ENCODE results near the gene SFRP5.

SFRP5 gene

GRCh38 chr10:97747573-97747972, 24.2 kb downstream of the SFRP5 start:
- ATAC-seq = no peak
- TF ChIP-seq ARNTL (CRISPR knock-in tag; IDR thresholded peaks at IDR 0.05; ENCODE audit: borderline replicate concordance, low read depth) (no peak), POU6F1 (CRISPR knock-in tag; IDR thresholded peaks at IDR 0.05; ENCODE audit: borderline replicate concordance, low read depth) (no peak), ZC3H10 (CRISPR knock-in tag; IDR thresholded peaks at IDR 0.05) (no peak), GLIS3 (CRISPR knock-in tag; IDR thresholded peaks at IDR 0.05) (no peak), ZNF565 (CRISPR knock-in tag; conservative IDR thresholded peaks at IDR 0.05; ENCODE audit: low read depth) (no peak), RARB (CRISPR knock-in tag; IDR thresholded peaks at IDR 0.05) (no peak), ZNF8 (CRISPR knock-in tag; IDR thresholded peaks at IDR 0.05) (no peak), OSR1 (CRISPR knock-in tag; IDR thresholded peaks at IDR 0.05) (no peak)

GRCh38 chr10:97744405-97745035, 27.3 kb downstream of the SFRP5 start:
- TF ChIP-seq TCF4 (CRISPR knock-in tag; IDR thresholded peaks at IDR 0.05; ENCODE audit: borderline replicate concordance) = 0 out of 2 replicates have a peak, but pooled peaks have one; percentile 31
- TF ChIP-seq ARNTL (CRISPR knock-in tag; IDR thresholded peaks at IDR 0.05; ENCODE audit: borderline replicate concordance, low read depth) = no peak
- no peak; the same call in 2 of the 3 replicates for ATAC-seq

DNA sequence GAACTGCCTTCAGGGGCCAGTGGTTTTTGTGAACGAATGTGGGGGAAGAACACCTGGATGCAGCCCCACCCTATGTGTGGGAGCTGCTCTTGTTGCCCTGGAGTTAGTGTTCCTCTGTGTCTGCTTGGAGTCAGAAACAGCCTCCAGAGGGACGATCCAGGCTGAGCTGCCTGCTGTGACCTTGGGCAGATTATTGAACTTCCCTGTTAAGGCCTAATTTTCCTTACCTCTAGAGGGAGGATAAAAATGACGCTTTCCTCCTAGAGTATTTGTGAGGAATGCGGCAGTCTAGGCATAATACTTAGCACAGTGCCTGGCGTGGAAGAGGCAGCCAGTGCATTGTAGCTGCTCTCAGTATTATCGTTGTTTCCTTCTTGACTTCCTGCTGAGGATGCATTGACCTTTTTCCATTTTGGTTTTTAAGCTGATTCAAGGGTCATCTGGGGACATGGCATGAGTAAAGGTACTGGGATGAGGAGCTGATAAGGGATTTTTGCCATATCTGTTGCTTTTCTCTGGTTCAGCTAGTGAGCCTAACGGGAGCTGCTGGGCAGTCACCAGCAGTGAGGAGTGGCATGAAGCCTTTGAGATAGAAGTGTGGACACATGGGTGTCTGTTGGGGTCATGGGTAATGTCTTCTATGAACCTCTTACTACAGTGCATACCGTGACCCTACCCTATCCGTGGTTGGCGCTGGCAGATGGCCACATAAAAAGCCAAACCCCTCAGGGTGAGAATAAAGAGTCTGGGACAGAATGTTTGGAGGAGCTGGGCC, 28.4 kb downstream of the SFRP5 start:
- TF ChIP-seq PPARA (CRISPR knock-in tag; IDR thresholded peaks at IDR 0.05; ENCODE audit: borderline replicate concordance) (no peak), ZNF70 (CRISPR knock-in tag; IDR thresholded peaks at IDR 0.05) (no peak), SNAI2 (CRISPR knock-in tag; IDR thresholded peaks at IDR 0.05) (no peak), TCF4 (CRISPR knock-in tag; IDR thresholded peaks at IDR 0.05; ENCODE audit: borderline replicate concordance) (no peak), ZFP3 (CRISPR knock-in tag; IDR thresholded peaks at IDR 0.05) (no peak), ARNTL (CRISPR knock-in tag; IDR thresholded peaks at IDR 0.05; ENCODE audit: borderline replicate concordance, low read depth) (no peak), POU6F1 (CRISPR knock-in tag; IDR thresholded peaks at IDR 0.05; ENCODE audit: borderline replicate concordance, low read depth) (no peak), BACH2 (CRISPR knock-in tag; IDR thresholded peaks at IDR 0.05; ENCODE audit: borderline replicate concordance) (no peak)
- no peak; the same call in 1 of the 3 replicates for ATAC-seq

DNA sequence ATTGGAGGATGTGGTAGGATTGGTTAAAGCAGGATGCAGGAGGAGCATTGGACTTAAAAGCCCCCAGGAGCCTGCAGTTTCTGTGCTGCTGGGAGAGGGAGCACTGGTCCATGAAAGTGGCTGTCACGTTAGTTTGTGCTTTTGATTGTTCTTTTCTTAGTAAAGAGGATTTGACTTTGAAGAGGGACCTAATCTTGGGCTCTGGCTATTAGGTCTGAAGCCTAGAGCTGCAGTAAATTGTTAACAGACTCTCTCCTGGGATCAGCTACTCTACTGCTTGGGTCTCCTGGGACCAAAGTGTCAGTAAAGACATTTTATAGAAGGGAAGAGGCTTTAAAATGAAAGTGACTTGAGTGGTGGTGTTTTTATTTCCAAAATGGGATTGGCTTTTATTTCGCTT, 31.2 kb downstream of the SFRP5 start:
- TF ChIP-seq ZNF8 (CRISPR knock-in tag; IDR thresholded peaks at IDR 0.05) (no peak), TCF4 (CRISPR knock-in tag; IDR thresholded peaks at IDR 0.05; ENCODE audit: borderline replicate concordance) (no peak), TOX (CRISPR knock-in tag; IDR thresholded peaks at IDR 0.05; ENCODE audit: borderline replicate concordance) (no peak), ZFP30 (CRISPR knock-in tag; IDR thresholded peaks at IDR 0.05) (no peak), PPARA (CRISPR knock-in tag; IDR thresholded peaks at IDR 0.05; ENCODE audit: borderline replicate concordance) (no peak), ZC3H10 (CRISPR knock-in tag; IDR thresholded peaks at IDR 0.05) (no peak), ESRRG (CRISPR knock-in tag; IDR thresholded peaks at IDR 0.05) (no peak), ARNTL (CRISPR knock-in tag; IDR thresholded peaks at IDR 0.05; ENCODE audit: borderline replicate concordance, low read depth) (no peak)
- ATAC-seq = no peak

DNA sequence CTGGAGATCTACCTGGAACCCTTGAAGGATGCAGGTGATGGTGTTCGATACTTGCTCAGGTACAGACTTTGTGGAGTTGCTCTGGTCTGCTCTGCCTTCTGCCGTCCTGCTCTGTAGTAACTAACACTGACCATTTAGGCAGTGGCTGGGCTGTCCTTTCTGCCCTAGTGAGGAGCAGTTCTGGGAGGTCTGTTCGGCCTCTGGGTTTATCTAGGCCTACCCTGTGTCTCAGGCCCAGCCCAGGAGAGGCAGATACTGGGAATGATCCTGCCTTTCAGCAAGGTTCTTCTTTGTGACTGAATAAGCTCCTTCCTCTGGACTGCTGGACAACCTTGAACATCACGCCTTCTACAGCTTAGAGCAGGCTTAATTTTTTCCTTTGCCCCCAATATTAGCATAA, 33.2 kb downstream of the SFRP5 start:
- ATAC-seq = no peak
- TF ChIP-seq ESRRG (CRISPR knock-in tag; IDR thresholded peaks at IDR 0.05) = no peak
- no peak for TF ChIP-seq OSR1 (CRISPR knock-in tag; IDR thresholded peaks at IDR 0.05)
- no peak for TF ChIP-seq ZNF565 (CRISPR knock-in tag; conservative IDR thresholded peaks at IDR 0.05; ENCODE audit: low read depth)
- no peak for TF ChIP-seq PATZ1 (CRISPR knock-in tag; IDR thresholded peaks at IDR 0.05; ENCODE audit: borderline replicate concordance)
- TF ChIP-seq ZNF70 (CRISPR knock-in tag; IDR thresholded peaks at IDR 0.05) = no peak
- no peak for TF ChIP-seq ZC3H10 (CRISPR knock-in tag; IDR thresholded peaks at IDR 0.05)
- TF ChIP-seq TSHZ2 (CRISPR knock-in tag; IDR thresholded peaks at IDR 0.05) = no peak
- no peak for TF ChIP-seq POU6F1 (CRISPR knock-in tag; IDR thresholded peaks at IDR 0.05; ENCODE audit: borderline replicate concordance, low read depth)
- no peak for TF ChIP-seq ISL1 (CRISPR knock-in tag; IDR thresholded peaks at IDR 0.05)
- TF ChIP-seq GLIS3 (CRISPR knock-in tag; IDR thresholded peaks at IDR 0.05) = no peak
- no peak for TF ChIP-seq ZFP3 (CRISPR knock-in tag; IDR thresholded peaks at IDR 0.05)
